GM18951 (cell line): ENCODE results near the gene ACER3.

Experiments
- POLR2A ChIP-seq: IDR thresholded peaks from 4 replicates; pipeline ENCODE4 v1.6.1; 2011; ENCODE audit warnings: mild to moderate bottlenecking; ENCODE audit not compliant: insufficient read length, insufficient read depth; ENCODE audit errors: extremely low read depth
- in situ Hi-C: fragments of 300-500 bp; cut with MboI; formaldehyde crosslinking; loops from one replicate; pipeline ENCODE4 v1.12.0; 2022; ENCODE audit warnings: low sequenced_read_pairs, mixed read lengths, inconsistent platforms; ENCODE audit not compliant: unreplicated experiment

Gene ACER3

GRCh38 chr11:76830639-76831327 lies 29.9 kb upstream of the ACER3 start:
- in situ Hi-C loops, result no loop called here
- TF ChIP-seq POLR2A, result no peak

DNA sequence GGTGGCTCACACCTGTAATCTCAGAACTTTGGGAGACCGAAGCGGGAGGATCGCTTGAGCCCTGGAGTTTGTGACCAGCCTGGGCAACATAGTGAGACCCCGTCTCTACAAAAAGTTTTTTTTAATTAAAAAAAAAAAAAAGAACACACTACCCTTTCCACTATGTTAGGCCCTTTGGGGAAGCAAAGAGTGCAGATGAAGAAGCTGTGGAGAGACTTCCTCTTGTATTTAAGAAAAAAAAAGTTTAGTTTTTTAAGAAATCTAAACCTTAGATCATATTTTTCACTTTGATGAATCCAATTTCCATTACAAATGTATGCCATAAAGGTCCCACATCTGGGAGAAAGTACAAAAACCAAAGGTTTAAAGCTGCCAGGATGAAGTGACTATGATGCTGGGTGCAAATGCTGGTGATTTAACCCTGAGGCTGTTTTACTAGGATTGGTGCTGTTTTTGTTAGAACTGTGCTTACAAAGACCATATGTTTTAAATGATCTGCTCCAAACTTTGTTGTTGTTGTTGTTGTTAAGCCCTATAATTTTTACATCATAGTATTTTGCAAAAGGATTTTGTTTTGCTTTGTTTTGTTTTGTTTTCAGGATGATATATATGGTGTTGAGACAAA lies 28.9 kb upstream of the ACER3 start:
- in situ Hi-C loops, result no loop called here
- TF ChIP-seq POLR2A, result no peak

GRCh38 chr11:76832361-76832760 lies 28.4 kb upstream of the ACER3 start:
- no peak for TF ChIP-seq POLR2A
- in situ Hi-C loops, result no loop called here

DNA sequence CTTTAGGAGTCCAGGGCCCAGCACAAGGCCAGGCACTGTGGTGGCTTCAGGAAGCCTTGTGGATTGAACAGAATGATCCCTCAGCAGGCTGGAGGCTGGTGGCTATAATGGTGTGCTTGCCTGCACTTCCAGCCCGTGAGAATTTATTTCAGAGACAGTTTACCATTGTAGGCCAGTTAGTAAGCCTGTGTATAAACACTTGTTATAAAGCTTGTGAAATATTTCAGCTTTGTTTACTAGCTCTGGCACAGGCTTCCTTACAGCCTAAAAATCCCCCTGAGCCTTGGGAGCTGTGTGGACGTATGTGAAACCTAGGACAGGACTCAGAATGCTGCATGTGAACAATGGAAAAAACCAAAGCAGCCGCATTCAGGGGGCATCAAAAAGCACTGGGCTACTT lies 26.6 kb upstream of the ACER3 start:
- in situ Hi-C loops, result no loop called here

DNA sequence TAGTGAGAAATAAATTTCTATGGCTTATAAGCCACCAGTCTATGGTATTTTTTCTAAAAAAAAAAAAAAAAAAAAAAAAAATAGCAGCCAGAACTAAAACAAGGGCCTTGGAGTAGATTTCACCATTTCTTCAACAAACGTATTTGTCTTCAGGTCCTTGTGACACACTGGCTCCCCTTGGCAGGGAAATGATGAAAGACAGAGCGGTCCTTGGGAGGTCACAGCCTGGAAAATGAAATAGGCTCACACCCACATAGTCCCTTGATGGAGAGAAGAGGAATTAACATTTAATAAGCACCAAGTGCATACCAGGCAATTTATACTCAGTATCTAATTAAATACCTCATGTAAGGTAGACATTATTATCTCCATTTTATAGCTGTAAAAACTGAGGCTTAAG lies 25.7 kb upstream of the ACER3 start:
- in situ Hi-C loops, result no loop called here
- no peak for TF ChIP-seq POLR2A

More for the DNA sequence above, 26.6 kb upstream of the ACER3 start:
- no peak for TF ChIP-seq POLR2A

GRCh38 chr11:76835928-76836612 lies 24.6 kb upstream of the ACER3 start:
- TF ChIP-seq POLR2A, result no peak
- in situ Hi-C loops, result no loop called here

GRCh38 chr11:76836613-76837291 lies 24.0 kb upstream of the ACER3 start:
- TF ChIP-seq POLR2A, result no peak
- in situ Hi-C loops, result no loop called here

DNA sequence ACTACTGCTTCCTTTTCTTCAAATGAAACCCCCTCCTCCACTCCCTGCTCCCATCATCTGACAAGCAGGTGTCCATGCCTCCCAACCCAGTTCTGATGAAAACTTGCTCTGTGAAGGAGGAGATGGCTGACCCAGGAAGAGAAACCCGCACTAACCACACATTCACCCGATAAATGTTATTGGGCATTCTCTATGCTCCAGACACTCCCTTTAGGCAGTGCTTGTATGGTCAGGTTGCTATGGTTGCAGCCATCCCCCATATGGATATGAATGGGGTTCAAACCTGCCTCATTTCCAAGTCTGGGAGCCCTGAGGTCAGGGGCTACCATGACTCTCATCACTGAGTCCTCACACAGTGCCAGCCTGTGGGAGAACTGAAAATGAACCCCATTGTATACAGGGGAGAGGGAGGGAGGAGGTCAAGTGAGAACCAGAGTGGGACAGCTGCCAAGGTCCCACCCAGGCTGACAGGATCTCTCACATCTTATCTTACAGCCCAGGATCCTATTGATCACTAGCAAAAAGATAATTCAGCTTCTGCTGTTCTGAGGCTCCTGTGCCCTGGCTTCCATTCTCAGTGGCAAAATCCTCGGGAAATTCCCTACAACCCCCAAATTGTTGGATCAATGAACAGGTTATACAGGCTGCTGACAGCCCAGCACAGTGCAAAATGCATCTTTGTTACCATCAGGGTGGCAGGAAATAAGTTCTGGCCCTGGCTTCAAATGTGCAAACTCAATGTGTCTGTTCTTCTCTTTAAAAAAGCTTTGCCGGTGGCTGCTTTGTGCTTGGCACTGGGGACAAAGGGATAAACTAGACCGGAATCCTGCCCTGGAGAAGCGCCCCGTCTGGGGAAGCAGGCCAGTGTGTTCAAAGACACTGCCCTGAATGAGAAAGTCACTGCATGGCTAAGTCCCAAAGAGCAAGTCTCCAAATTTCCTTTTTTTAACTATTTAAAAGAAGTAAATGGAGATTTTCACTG lies 22.7 kb upstream of the ACER3 start:
- in situ Hi-C loops, result no loop called here
- no peak for TF ChIP-seq POLR2A

DNA sequence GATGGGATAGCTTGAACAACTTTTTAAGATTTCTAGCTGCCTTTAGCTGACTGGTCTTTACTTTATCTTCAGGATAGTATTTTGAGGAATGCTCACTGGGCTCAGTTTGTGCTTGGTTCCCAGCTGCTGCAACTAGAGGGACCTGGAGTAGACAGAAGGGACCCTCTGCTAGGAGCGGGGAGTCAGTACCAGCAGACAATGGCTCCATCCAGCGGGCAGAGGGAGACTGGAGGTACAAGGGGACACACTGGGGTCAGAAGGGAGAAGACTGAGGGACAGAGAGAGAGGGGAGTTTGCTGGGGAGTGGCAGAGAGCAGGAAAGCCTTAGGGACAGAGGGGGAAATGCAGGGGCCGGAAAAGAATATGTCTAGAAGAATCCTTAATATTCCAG lies 22.0 kb upstream of the ACER3 start:
- no peak for TF ChIP-seq POLR2A
- in situ Hi-C loops, result no loop called here

DNA sequence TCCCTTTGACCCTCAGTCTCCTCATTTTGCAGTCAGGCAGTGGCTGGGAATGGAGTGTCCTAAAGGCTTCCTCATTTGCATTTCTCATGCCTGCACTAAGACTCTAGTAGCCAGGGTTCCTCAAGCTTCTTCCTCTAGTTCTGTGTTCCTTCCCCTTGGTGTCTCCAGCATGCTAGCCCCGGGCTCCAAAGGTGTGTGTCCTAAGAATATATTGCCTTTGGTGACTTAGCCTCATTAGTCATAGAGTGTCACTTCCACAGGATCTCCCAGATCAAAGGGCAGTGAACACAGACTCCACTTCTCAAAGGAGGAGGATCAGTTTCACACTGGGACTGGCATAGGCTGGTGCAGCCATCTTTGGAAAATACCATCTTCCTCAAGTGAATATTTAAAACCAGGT lies 21.4 kb upstream of the ACER3 start:
- in situ Hi-C loops, result no loop called here

GRCh38 chr11:76841923-76842452 lies 18.7 kb upstream of the ACER3 start:
- TF ChIP-seq POLR2A, result no peak
- in situ Hi-C loops, result no loop called here

More for the DNA sequence above, 21.4 kb upstream of the ACER3 start:
- no peak for TF ChIP-seq POLR2A

GRCh38 chr11:76843907-76844306 lies 16.8 kb upstream of the ACER3 start:
- TF ChIP-seq POLR2A, result no peak
- in situ Hi-C loops, result no loop called here
